ENCODE results near the gene SETBP1.

DNA sequence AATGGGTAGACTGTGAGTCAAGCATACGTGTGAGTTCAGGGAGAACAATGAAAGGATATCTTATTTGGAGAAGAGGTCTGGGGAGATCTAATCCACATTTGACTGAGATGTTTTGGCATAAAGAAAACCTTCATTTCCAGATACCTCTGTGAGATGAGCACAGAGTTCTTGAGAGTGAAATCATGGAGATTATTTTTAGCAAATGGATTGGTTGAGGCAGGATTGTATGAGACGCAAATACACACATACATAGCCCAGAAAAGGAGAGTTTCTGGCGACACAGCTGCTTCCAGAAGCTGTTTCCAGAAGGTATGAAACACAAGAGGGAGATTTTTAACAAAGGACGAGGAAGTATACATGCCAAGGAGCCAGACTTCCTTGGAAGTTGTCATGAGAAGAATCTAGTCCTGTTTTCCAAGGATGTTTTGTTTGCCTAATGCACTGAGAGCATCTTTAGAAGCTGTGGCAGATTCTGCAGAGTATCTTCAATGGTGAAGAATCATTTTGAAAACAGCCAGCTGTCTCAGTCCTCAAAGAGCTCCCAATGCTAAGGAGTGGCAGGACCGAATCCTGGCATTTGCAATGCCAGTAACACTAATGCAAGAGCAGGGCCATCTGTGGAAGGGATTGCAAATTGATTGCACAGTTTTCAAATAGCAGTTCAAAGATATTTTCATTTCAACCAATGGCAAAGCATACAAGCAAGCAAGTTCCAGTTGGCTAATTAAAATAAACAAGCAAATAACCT lies 177.2 kb downstream of the SETBP1 start:
- TF ChIP-seq, protein P1, sequence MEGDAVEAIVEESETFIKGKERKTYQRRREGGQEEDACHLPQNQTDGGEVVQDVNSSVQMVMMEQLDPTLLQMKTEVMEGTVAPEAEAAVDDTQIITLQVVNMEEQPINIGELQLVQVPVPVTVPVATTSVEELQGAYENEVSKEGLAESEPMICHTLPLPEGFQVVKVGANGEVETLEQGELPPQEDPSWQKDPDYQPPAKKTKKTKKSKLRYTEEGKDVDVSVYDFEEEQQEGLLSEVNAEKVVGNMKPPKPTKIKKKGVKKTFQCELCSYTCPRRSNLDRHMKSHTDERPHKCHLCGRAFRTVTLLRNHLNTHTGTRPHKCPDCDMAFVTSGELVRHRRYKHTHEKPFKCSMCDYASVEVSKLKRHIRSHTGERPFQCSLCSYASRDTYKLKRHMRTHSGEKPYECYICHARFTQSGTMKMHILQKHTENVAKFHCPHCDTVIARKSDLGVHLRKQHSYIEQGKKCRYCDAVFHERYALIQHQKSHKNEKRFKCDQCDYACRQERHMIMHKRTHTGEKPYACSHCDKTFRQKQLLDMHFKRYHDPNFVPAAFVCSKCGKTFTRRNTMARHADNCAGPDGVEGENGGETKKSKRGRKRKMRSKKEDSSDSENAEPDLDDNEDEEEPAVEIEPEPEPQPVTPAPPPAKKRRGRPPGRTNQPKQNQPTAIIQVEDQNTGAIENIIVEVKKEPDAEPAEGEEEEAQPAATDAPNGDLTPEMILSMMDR (IDR thresholded peaks at IDR 0.05; ENCODE audit: low read depth, low read length) = no peak
- no peak for TF ChIP-seq POLR2A (IDR thresholded peaks at IDR 0.05; ENCODE audit: extremely low read depth, insufficient read length)
- TF ChIP-seq, protein P2, sequence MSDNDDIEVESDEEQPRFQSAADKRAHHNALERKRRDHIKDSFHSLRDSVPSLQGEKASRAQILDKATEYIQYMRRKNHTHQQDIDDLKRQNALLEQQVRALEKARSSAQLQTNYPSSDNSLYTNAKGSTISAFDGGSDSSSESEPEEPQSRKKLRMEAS (IDR thresholded peaks at IDR 0.05; ENCODE audit: low read depth, low read length) = no peak

Data from NB4 (cell line).